SJSA1 (cell line): ENCODE data around the gene DBP. TPM values are rescaled to one million over a fixed set of nuclear protein-coding genes. Genes with fewer than 3 reads are reported as not detected.
A peak's percentile ranks its signal among the peaks of the same experiment; 100 is the strongest.
"Not testable (repeated sequence)": the region's sequence is repeated elsewhere in the genome, so short reads cannot be mapped to it uniquely, and the experiment has no call there.

Experiments
- DNase-seq, 2 experiments: peaks; one replicate each; pipeline ENCODE4 v3.0.0-alpha.2; 2015 to 2020; ENCODE audit warnings: low spot score in 2 of 2, low read depth in 1 of 2
- H3K27ac ChIP-seq: fragments of 250-450 bp; sonication (Bioruptor Pico); 2 replicates; pipeline ENCODE4 v1.5.1; 2020; ENCODE audit warnings: mild to moderate bottlenecking, moderate library complexity
- H3K27me3 ChIP-seq: fragments of 250-450 bp; sonication (Bioruptor Pico); replicated peaks from 2 replicates; pipeline ENCODE4 v1.5.1; 2020; ENCODE audit warnings: mild to moderate bottlenecking, moderate library complexity
- H3K36me3 ChIP-seq: fragments of 250-450 bp; sonication (Bioruptor Pico); 2 replicates; pipeline ENCODE4 v1.5.1; 2020; ENCODE audit warnings: mild to moderate bottlenecking
- H3K4me1 ChIP-seq: fragments of 250-450 bp; sonication (Bioruptor Pico); replicated peaks from 2 replicates; pipeline ENCODE4 v1.6.1; 2021; ENCODE audit warnings: mild to moderate bottlenecking
- H3K4me3 ChIP-seq: fragments of 250-450 bp; sonication (Bioruptor Pico); 2 replicates; pipeline ENCODE4 v1.5.1; 2020; ENCODE audit warnings: mild to moderate bottlenecking
- H3K9me3 ChIP-seq: fragments of 250-450 bp; sonication (Bioruptor Pico); replicated peaks from 2 replicates; pipeline ENCODE4 v1.5.1; 2020; ENCODE audit warnings: mild to moderate bottlenecking
- total RNA-seq: library from RNA; depleted of rRNA; stranded (reverse); fragments of >200 nt; shearing (Covaris generic); gene quantifications from 2 replicates; pipeline ENCODE4 v1.2.3, GENCODE V29; 2014; rRNA removed

Gene DBP, protein sequence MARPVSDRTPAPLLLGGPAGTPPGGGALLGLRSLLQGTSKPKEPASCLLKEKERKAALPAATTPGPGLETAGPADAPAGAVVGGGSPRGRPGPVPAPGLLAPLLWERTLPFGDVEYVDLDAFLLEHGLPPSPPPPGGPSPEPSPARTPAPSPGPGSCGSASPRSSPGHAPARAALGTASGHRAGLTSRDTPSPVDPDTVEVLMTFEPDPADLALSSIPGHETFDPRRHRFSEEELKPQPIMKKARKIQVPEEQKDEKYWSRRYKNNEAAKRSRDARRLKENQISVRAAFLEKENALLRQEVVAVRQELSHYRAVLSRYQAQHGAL
- total RNA-seq, result 2.2 and 2.7 TPM in 2 replicates

DNA sequence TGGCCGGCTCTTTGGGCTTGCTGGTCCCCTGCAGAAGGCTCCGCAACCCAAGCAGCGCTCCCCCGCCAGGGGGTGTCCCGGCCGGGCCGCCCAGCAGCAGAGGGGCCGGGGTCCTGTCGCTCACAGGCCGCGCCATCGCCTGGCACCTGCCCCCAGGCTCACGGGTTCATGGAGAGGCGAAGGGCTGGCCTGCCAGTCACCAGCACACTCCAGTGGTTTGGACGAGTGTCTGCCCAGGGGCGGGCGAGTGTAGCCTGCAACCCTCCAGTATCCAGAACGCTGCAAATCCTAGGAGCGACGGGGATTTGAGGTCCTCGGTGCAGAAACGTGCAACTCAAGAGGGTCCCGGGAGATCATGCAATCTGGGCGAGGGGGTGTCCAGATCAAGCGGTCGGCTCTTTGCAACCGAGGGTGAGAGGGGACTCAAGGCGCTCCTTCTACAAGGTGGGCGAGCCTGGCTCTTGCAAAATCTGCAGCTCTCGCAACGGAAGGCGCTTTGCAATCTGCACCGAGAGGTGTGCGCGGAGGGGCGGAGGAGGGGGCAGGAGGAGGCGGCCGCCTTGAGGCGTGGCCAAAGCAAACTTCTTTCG is at the start of gene DBP:
DBP (minus strand) TSS at position 521 of the 590 bp plus-strand sequence; CDS start at position 136, 385 bp downstream.
- Histone ChIP-seq H3K27me3 (peaks cover 5% of the 10 kb centered on the region), H3K9me3 (no peaks in the 10 kb centered on the region), H3K27ac (peak within 1 kb of the TSS; percentile 58), H3K4me1 (peaks cover 37% of the 10 kb centered on the region), H3K4me3 (peak within 1 kb of the TSS; percentile 31), H3K36me3 (no peaks in the 10 kb centered on the region)
- DNase-seq, result peak in 1 of 2 experiments; percentile 47

DNA sequence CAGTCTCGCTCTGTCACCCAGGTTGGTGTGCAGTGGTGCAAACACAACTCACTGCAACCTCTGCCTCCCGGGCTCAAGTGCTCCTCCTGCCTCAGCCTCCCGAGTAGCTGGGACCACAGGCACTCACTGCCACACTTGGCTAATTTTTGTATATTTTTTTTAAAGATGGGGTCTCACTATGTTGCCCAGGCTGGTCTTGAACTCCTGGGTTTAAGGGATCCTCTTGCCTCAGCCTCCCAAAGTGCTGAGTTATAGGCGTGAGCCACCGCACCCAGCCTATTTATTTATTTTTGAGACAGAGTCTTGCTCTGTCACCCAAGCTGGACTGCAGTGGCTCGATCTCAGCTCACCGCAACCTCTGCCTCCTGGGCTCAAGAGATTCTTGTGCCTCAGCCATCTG is 49.5 kb upstream of the DBP start:
- H3K4me1 ChIP-seq, H3K27ac ChIP-seq, H3K36me3 ChIP-seq, H3K9me3 ChIP-seq, H3K27me3 ChIP-seq, DNase-seq, H3K4me3 ChIP-seq: not testable (repeated sequence)

DNA sequence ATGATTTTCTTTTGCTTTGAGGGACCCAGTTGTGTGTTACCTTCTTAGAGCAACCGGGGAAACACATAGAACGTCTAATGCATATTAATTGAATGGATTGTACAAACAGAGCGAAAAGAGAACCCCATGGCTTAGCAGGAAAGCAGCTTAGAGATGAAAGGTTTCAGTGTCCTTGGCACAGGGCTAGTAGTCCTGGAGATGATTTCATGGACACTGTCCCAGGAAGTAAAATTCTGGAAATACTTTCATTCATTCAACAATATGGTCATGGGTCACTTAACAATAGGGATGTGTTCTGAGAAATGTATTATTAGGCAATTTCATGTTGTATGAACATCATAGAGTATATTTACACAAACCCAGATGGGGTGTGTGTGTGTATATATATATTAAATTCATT is 48.9 kb upstream of the DBP start:
- H3K4me3 ChIP-seq, result no peak overlapping the region
- H3K36me3 ChIP-seq, result no peaks in the 10 kb centered on the region
- no peak overlapping the region for H3K27ac ChIP-seq
- no peak for DNase-seq
- 0 out of 2 replicates have a peak, but pooled peaks cover 2% of the 10 kb centered on the region for H3K4me1 ChIP-seq
- no peaks in the 10 kb centered on the region for H3K9me3 ChIP-seq
- H3K27me3 ChIP-seq, result no peaks in the 10 kb centered on the region

DNA sequence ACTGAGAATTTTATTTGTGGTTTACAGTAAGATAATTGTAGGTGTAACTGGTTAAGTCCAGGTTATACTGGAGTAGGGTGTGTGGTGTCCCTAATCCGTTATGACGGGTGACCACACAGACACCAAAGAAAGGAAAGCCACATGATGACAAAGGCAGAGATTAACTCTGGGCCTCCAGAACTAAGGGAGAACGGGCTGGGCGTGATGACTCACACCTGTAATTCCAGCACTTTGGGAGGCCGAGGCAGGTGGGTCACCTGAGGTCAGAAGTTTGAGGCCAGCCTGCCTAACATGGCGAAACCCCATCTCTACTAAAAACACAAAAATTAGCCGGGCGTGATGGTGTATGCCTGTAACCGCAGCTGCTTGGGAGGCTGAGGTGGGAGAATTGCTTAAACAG is 48.4 kb upstream of the DBP start:
- Histone ChIP-seq H3K27ac (no peak overlapping the region), H3K4me1 (0 out of 2 replicates have a peak, but pooled peaks cover 6% of the 10 kb centered on the region), H3K9me3 (no peaks in the 10 kb centered on the region), H3K36me3 (no peaks in the 10 kb centered on the region), H3K27me3 (no peaks in the 10 kb centered on the region), H3K4me3 (no peak overlapping the region)
- no peak for DNase-seq

DNA sequence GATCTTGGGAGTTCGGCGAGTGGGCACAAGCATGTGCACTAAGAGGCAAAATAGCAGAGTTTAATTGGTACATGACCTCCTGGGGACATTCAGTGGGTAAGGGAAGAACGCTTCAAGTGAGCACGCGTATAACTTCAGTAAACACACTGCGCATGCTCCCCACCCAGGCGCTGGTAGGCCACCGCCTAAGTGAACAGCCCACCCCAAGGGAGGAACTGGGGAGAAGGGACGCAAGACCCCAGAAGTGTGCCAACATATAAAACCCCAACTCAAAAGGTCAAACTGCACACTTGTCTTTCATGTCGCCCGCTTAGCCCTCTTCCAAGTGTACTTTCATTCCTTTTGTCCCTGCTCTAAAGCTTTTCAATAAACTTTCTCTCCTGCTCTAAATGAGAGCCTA is 46.2 kb upstream of the DBP start:
- no peak for DNase-seq
- Histone ChIP-seq H3K27ac (no peak overlapping the region), H3K36me3 (no peaks in the 10 kb centered on the region), H3K27me3 (no peaks in the 10 kb centered on the region), H3K4me1 (0 out of 2 replicates have a peak, but pooled peaks cover 6% of the 10 kb centered on the region), H3K9me3 (no peaks in the 10 kb centered on the region), H3K4me3 (no peak overlapping the region)

DNA sequence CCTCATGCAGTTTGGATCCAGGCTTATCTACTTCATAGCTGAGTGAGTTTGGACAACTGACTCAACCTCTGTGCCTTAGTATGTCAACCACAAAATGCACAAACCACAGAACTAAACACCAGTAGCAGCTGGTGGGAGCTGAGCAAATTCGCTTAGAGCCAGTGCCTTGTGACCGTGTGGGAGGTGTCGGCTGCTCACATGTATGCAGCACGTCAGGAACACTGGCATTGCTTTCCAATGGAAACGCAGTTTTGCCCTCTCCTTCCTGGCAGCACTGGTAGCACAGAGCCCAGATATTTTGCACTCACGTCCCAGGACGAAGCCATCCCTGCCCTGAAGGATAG is 43.9 kb upstream of the DBP start:
- Histone ChIP-seq H3K27me3 (no peaks in the 10 kb centered on the region), H3K4me1 (0 out of 2 replicates have a peak, but pooled peaks cover 6% of the 10 kb centered on the region), H3K36me3 (no peaks in the 10 kb centered on the region), H3K4me3 (no peak overlapping the region), H3K27ac (no peak overlapping the region), H3K9me3 (no peaks in the 10 kb centered on the region)
- no peak for DNase-seq

DNA sequence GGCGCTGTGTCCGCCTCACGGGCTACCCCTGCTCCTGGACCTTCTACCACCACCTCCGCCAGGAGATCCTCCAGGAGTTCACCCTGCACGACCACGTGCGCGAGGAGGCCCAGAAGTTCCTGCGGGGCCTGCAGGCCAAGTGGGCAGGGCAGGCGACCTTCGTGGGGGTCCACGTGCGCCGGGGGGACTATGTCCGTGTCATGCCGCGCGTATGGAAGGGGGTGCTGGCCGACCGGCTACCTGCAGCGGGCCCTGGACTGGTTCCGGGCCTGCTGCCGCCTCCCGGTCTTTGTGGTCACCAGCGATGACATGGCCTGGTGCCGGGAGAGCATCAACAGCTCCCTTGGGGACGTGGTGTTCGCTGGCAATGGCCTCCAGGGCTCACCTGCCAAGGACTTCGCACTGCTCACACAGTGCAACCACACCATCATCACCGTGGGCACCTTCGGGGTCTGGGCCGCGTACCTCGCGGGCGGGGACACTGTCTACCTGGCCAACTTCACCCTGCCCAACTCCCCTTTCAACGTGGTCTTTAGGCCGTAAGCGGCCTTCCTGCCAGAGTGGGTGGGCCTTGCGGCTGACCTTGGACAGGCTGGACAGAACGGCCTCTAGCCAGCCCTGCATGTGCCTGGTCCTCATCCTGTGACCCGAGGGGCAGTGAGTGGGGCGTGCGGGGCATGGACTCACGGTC is 43.4 kb upstream of the DBP start:
- no peaks in the 10 kb centered on the region for H3K9me3 ChIP-seq
- H3K27ac ChIP-seq, result no peak overlapping the region
- H3K27me3 ChIP-seq, result no peaks in the 10 kb centered on the region
- no peaks in the 10 kb centered on the region for H3K36me3 ChIP-seq
- no peak for DNase-seq
- no peak overlapping the region for H3K4me3 ChIP-seq
- 0 out of 2 replicates have a peak, but pooled peaks cover 6% of the 10 kb centered on the region for H3K4me1 ChIP-seq

DNA sequence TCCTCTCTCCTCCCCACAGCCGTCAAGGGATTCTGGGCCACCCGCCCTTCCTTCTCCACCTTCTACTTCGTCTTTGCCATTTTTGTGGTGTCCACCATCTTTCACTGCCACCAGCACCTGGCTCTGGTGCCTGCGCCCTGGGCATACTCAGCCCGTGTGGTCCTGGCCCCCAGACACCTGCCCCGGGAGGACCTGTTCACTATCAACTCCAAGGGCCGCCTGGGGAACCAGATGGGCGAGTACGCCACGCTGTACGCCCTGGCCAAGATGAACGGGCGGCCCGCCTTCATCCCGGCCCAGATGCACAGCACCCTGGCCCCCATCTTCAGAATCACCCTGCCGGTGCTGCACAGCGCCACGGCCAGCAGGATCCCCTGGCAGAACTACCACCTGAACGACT is 42.8 kb upstream of the DBP start:
- not testable (repeated sequence) for H3K4me3 ChIP-seq, H3K27ac ChIP-seq, H3K4me1 ChIP-seq, H3K36me3 ChIP-seq, DNase-seq, H3K27me3 ChIP-seq, H3K9me3 ChIP-seq

DNA sequence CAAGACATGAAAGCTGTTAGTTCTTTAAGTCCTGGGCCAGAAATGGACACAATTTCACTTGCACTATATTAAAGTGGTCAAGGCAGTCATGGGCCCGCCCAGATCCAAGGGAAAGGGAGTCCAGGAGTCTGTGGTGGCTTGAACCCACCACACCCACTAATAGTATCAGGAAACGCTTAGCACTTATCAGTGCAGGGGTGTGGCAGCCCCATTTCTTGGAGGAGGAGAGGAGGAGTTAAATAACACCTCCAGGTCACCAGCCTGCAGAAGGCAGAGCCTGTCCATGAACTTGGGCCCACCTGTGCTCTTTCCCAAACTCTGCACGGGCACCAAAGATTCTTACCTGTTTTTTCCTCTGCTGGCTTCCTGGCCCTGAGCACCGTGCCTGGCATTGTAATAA is 41.0 kb upstream of the DBP start:
- Histone ChIP-seq H3K4me3 (no peak overlapping the region), H3K4me1 (0 out of 2 replicates have a peak, but pooled peaks cover 6% of the 10 kb centered on the region), H3K27ac (no peak overlapping the region), H3K27me3 (no peaks in the 10 kb centered on the region), H3K9me3 (no peaks in the 10 kb centered on the region), H3K36me3 (no peaks in the 10 kb centered on the region)
- DNase-seq, result no peak

DNA sequence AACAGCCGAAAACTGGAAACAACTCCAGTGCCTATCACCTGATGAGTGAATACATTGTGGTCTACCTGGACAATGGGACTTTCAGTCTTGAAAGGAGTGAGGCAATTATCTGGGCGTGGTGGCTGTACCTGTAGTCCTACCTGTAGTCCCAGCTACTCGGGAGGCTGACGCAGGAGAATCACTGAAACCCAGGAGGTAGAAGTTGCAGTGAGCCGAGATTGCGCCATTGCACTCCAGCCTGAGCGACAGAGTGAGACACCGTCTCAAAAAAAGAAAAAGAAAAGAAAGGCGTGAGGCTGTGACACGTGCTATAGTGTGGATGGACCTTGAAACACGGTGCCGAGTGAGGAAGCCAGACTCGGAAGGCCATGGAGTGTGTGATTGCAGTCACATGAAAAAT is 39.7 kb upstream of the DBP start:
- DNase-seq, result no peak
- Histone ChIP-seq H3K4me3 (no peak overlapping the region), H3K9me3 (no peaks in the 10 kb centered on the region), H3K27me3 (no peaks in the 10 kb centered on the region), H3K27ac (no peak overlapping the region), H3K4me1 (0 out of 2 replicates have a peak, but pooled peaks cover 6% of the 10 kb centered on the region), H3K36me3 (no peaks in the 10 kb centered on the region)

DNA sequence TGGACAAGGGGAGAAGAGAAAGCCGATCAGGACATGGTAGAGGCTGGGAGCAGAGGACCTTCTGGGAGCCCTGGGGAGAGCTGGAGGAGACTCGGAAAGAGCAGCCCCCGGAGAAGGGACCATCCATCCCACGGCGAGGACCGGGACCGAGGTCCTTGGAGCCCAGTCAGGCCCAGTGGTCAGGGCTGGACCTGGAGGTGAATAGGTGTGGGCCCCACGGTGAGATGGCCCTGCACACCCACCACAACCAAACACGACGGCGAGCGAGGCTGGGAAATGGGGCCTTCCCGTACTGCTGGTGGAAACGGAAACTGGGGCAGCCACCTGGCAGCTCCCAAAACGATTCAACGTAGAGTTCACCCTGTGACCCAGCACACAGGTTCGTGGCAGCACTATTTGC is 39.3 kb upstream of the DBP start:
- H3K4me1 ChIP-seq, result 0 out of 2 replicates have a peak, but pooled peaks cover 6% of the 10 kb centered on the region
- H3K4me3 ChIP-seq, result no peak overlapping the region
- no peaks in the 10 kb centered on the region for H3K36me3 ChIP-seq
- no peak overlapping the region for H3K27ac ChIP-seq
- no peak for DNase-seq
- H3K9me3 ChIP-seq, result no peaks in the 10 kb centered on the region
- H3K27me3 ChIP-seq, result no peaks in the 10 kb centered on the region

DNA sequence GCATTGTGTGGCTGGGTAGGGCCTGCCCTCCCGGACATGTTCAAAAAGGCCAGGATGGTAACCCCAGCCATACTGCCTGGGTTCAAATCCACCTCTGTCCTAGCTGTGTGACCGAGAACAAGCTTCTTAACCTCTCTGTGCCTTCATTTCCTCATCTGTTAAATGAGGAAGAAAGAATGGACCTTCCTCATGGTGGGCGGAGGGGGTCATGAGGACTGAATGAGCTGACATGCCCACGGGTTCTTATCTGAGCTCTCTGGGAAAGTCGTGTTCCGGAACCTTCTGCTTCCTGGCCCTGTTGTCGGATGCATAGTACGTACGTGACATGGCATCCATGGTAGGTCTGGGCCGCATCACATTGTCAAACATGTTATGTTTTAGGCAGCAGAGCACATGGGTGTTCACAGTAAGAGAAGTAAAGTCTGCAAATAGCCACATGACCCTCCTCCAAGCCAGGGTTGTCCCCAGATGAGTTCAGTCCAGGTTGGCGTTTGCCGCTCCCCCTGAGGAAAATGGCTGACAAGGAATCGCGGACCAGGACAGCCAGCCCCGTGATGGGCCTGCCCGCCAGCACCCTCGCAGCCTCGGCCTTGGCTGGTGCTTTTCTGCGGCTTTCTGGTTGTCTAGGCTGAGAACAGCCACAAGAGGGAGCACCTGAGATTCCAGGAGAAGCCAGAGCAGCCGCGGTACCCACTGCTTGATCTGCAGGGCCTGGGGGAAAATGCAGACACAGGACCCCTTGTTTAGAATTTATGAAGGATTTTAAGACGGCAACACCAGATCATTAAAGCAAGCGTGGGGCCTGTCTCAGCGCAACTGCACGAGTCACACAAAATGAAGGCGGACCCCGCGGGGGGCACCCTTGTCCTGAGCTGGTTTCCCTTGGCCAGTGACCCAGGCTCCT is 38.0 kb upstream of the DBP start:
- no peaks in the 10 kb centered on the region for H3K4me1 ChIP-seq
- H3K36me3 ChIP-seq, result no peaks in the 10 kb centered on the region
- no peak overlapping the region for H3K27ac ChIP-seq
- no peaks in the 10 kb centered on the region for H3K27me3 ChIP-seq
- no peaks in the 10 kb centered on the region for H3K9me3 ChIP-seq
- H3K4me3 ChIP-seq, result no peak overlapping the region
- DNase-seq, result peak; percentile 71 to 82

DNA sequence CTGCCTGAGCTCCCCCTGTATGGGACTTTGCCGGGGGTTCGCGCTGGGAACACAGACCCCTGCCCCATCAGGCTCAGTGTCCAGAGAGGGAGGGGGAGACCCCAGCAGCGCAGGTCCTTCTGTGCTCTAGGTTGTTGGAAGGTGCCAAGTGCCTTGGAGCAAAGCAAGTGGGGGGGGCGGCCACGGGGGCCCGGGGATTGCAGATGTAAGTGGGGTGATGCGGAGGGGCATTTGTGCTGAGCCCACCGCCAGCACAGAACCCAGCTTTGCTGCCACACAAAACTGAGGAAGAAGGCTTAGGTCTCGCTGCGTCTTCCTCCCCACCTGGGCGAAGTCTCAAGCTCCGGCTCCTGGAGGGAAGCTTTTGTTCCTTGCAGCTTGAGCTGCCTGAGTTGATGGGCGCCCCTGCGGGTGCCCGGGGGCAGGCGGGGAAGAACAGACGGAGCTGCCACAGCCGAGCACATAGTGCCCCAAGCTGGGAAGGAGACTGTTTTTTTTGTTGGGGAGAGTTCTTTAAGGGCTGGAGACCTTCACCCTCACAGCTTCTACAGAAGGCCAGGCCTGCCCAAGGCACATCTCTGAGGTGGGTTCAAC is 37.1 kb upstream of the DBP start:
- no peaks in the 10 kb centered on the region for H3K9me3 ChIP-seq
- H3K27ac ChIP-seq, result no peak overlapping the region
- no peak for DNase-seq
- no peaks in the 10 kb centered on the region for H3K36me3 ChIP-seq
- H3K4me3 ChIP-seq, result no peak overlapping the region
- H3K4me1 ChIP-seq, result no peaks in the 10 kb centered on the region
- H3K27me3 ChIP-seq, result no peaks in the 10 kb centered on the region
